Fibroblast of lung (primary cell): ENCODE measurements around the gene GNB3.
"Not testable (repeated sequence)": the region's sequence is repeated elsewhere in the genome, so short reads cannot be mapped to it uniquely, and the experiment has no call there.

Source experiments
- EZH2 ChIP-seq: IDR thresholded peaks from 2 replicates; pipeline ENCODE4 v1.5.1; 2012; ENCODE audit warnings: low read length, control low read depth, mild to moderate bottlenecking; ENCODE audit errors: missing control alignments
- TF ChIP-seq, protein P1 (sequence below), 2 donors: IDR thresholded peaks in 1 of 2; conservative IDR thresholded peaks in 1 of 2; 1 replicate in 1 of 2; 2 replicates in 1 of 2; pipeline ENCODE4 v1.5.1; 2011 to 2012; ENCODE audit warnings: low read length in 2 of 2, control low read depth in 1 of 2, inconsistent platforms in 1 of 2, low read depth in 1 of 2, mild to moderate bottlenecking in 1 of 2

DNA sequence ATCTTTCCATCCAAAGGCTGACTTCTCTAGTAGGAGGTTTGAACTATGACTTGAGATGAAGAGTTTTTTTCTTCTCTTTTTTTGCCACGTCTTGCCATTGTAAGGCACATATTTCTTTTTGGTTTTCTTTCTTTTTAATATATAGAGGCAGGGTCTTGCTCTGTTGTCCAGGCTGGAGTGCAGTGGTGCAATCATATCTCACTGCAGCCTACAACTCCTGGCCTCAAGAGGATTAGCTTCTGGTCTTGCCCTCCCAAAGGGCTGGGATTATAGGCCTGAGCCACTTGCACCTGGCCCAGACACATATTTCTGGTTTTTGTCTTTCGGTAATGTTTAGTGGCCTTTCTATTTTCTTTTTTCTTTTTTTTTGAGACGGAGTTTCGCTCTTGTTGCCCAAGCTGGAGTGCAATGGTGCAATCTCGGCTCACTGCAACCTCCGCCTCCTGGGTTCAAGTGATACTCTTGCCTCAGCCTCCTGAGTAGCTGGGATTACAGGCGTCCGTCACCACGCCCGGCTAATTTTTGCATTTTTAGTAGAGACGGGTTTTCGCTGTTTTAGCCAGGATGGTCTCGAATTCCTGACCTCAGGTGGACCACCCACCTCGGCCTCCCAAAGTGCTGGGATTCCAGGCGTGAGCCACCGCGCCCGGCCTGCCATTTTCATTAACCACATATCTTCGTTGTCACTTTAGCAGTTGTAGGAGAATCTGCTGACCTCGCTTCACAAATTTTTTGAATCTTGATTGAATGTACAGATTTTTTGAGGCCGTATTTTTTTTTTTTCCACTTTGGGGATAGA, 49.2 kb downstream of the GNB3 start:
- not testable (repeated sequence) for TF ChIP-seq EZH2
- TF ChIP-seq, protein P1, sequence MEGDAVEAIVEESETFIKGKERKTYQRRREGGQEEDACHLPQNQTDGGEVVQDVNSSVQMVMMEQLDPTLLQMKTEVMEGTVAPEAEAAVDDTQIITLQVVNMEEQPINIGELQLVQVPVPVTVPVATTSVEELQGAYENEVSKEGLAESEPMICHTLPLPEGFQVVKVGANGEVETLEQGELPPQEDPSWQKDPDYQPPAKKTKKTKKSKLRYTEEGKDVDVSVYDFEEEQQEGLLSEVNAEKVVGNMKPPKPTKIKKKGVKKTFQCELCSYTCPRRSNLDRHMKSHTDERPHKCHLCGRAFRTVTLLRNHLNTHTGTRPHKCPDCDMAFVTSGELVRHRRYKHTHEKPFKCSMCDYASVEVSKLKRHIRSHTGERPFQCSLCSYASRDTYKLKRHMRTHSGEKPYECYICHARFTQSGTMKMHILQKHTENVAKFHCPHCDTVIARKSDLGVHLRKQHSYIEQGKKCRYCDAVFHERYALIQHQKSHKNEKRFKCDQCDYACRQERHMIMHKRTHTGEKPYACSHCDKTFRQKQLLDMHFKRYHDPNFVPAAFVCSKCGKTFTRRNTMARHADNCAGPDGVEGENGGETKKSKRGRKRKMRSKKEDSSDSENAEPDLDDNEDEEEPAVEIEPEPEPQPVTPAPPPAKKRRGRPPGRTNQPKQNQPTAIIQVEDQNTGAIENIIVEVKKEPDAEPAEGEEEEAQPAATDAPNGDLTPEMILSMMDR (conservative IDR thresholded peaks at IDR 0.05 in 1 of 2, IDR thresholded peaks at IDR 0.05 in 1 of 2; ENCODE audit: low read depth in 1 of 2, low read length in 2 of 2) = not testable (repeated sequence)
